ENCODE results near the gene TUBB1. TPM values are rescaled to one million over a fixed set of nuclear protein-coding genes. Genes with fewer than 3 reads are reported as not detected.

TUBB1 gene
- total and polyA plus RNA-seq, 4 experiments from 2014 or later, result not detected

DNA sequence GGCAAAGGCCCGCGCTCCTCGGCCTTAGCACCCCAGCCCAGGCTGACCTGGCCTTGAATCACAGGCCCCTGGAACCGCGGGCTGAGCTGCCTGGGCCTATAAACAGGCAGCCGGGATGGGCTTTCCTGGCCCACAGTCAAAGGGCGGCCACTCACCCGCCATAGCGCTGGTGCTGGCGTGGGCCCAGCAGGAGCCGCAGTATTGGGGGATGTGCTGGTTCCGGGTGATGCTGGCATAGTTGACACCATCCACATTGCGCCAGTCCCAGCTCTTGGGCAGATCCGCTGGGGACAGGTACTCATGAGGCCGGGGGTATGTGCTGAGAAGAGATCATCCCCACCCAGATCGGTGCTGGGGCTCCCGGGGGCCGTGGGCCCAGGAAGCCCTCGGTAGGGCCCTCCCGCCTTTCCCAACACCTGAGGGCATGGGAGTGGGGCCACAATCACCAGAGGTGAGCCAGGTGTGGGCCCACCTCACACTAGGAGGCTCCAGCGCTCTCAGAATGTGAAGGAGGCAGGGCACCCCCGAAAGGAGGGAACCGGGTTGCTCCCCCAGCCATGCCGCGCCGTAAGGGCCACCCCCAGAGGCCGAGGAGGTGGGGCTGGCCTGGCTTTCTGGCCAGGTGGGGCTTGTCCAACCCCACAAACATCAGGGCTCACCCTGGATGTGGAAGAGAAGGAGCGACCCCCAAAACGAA is 12.9 kb upstream of the TUBB1 start:
- Histone ChIP-seq H3K27ac (ENCODE audit: low read depth, low read length) (peak overlapping the region; percentile 62), H3K4me1 (ENCODE audit: insufficient read depth, low read length) (peaks cover 37% of the 10 kb centered on the region), H3K4me3 (ENCODE audit: low read length in 2 of 2) (peak overlapping the region; percentile 3 to 52), H3K9me3 (ENCODE audit: control insufficient read depth in 1 of 2, low read length in 2 of 2) (no peaks in the 10 kb centered on the region), H3K27me3 (ENCODE audit: insufficient read depth, low read length) (no peaks in the 10 kb centered on the region), H3K36me3 (ENCODE audit: insufficient read depth, low read length) (peaks cover 3% of the 10 kb centered on the region)
- Mint-ChIP-seq H3K36me3 (peaks cover 0 to 8% of the 10 kb centered on the region in 2 donors), H3K4me3 (peak overlapping the region; percentile 72 to 83 (median 77)), H3K27ac (peak overlapping the region in 5 of 7 donors; percentile 29 to 89 (median 63)), H3K4me1 (peaks cover 24 to 48% (median 35%) of the 10 kb centered on the region in 4 donors), H3K27me3 (no peaks in the 10 kb centered on the region), H3K9me3 (no peaks in the 10 kb centered on the region)
- DNase-seq, result no peak
- ChIA-PET POLR2A (ENCODE audit: partially characterized antibody) (interaction anchor here (1.2 to 3.3 kb wide), 4 partner anchors 17 to 37 kb away, joined by 3 to 23 read pairs (median 5); partner anchors contain the start of gene ATP5F1E), CTCF (ENCODE audit: partially characterized antibody) (interaction anchor here (0.8 kb wide), 1 partner anchor 25 kb away, joined by 3 read pairs; the partner anchor contains the start of gene ATP5F1E)
- intact Hi-C loops (cut with micrococcal nuclease), result loop anchor here (2.0 kb wide), 1 partner anchor 26 kb away; the partner anchor contains the start of gene NELFCD

DNA sequence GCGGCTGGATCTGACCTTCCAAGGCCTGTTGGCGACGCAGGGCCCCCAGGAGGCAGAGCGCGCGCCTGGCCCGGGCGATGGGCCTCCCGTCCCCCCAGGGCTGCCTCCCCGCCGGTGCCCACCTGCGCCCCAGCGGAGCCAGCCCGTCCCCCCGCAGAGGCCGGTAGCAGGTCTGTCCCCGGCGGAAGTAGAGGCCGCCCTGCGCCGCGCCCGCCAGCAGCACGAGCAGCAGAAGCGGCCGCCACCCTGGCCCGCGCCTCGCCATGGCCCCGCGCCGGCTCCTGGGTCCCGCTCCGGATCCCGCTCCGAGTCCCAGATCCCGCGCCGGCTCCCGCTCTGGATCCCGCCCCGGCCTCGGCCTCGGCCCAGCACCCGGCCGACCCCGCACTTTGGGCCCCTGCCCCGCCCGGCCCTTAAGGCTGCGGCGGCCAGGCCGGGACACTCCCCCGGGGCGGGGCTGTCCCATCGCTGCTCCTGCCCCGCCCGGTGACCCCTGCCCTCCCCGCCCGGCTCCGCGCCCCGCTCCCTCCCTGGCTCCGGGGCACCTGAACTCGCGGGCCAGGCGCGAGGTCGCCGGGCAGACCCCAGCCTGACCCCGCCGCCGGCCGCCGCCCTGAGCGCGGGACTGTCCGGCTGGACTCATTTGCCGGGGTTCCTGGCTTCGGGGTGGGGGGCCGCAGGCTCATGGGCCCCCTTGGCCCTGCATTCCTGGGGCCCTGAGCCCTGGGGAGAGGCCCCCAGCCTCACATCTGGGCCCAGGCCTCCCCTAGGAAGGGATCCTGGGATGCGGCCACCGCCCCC is 12.2 kb upstream of the TUBB1 start, which contains the start of gene CTSZ:
TSS of gene CTSZ (minus strand) at position 391 of the 801 bp plus-strand sequence. CDS start at position 265, 126 bp downstream.
- POLR2A ChIA-PET (ENCODE audit: partially characterized antibody), result interaction anchor here (3.3 kb wide), 1 partner anchor 25 kb away, joined by 23 read pairs; the partner anchor contains the start of gene ATP5F1E
- peaks cover 37% of the 10 kb centered on the region for H3K4me1 ChIP-seq (ENCODE audit: insufficient read depth, low read length)

DNA sequence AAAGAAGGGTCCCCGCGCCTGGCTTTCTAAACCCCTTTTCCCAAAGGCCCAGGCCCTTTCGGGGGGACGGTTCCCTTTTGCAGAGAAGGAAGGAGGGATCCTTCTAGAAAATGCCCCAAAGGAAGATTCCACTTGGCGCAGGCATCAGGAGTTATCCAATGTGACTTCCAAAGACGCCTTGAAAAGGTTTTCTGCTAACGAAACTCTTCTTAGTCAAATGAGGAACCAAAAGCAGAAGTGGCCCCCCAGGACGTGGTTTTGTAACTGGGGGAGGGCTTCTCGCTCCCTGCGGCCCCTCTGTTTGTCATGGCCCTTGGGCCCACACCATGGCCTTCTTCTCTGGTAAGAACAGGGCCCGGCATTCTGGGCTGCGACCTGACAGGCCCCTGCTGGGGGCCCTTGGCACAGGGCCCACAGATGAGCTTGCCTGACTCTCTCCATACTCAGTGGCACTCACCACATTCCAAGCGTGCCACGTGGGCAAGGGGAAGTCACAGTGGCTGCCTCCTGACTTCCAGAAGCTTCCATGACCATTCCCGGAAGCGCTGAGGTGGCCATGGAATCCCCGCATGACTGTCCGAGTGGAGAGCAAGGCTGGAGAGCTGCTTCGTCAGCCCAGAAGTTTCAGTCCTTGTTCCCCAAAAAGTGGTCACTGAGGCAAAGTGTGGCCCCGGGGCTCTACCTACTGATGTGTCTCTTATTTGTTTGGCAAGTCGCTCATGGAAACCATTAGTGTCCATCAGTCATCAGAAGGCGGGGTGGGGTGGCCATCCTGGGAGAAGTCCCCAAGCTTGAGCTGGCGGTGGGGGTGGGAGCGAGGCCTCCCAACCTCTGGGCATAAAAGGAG is 11.3 kb upstream of the TUBB1 start:
- H3K27ac Mint-ChIP-seq, result peak overlapping the region in 2 of 7 donors; percentile 68 to 70
- Histone ChIP-seq H3K4me3 (ENCODE audit: low read length in 2 of 2) (peak overlapping the region in 1 of 2 donors; percentile 52), H3K4me1 (ENCODE audit: insufficient read depth, low read length) (peaks cover 37% of the 10 kb centered on the region), H3K27ac (ENCODE audit: low read depth, low read length) (no peak overlapping the region), H3K36me3 (ENCODE audit: insufficient read depth, low read length) (no peaks in the 10 kb centered on the region), H3K27me3 (ENCODE audit: insufficient read depth, low read length) (no peaks in the 10 kb centered on the region), H3K9me3 (ENCODE audit: control insufficient read depth in 1 of 2, low read length in 2 of 2) (no peaks in the 10 kb centered on the region)
- H3K36me3 Mint-ChIP-seq, result peaks cover 0 to under 1% of the 10 kb centered on the region in 2 donors
- H3K27me3 Mint-ChIP-seq, result no peaks in the 10 kb centered on the region
- H3K4me3 Mint-ChIP-seq, result peak overlapping the region; percentile 70 to 86 (median 73)
- intact Hi-C loops (cut with micrococcal nuclease), result loop anchor here (2.0 kb wide), 1 partner anchor 27 kb away; the partner anchor contains the start of gene NELFCD
- H3K4me1 Mint-ChIP-seq, result peaks cover 28 to 53% (median 33%) of the 10 kb centered on the region in 4 donors
- no peak for DNase-seq
- no peaks in the 10 kb centered on the region for H3K9me3 Mint-ChIP-seq
- POLR2A ChIA-PET (ENCODE audit: partially characterized antibody), result interaction anchor here (1.4 to 1.8 kb wide), 2 partner anchors 24 to 35 kb away, joined by 4 to 8 read pairs; partner anchors contain the start of genes ATP5F1E and PRELID3B
- CTCF ChIA-PET (ENCODE audit: partially characterized antibody), result no interaction called here

More for the DNA sequence above, 12.2 kb upstream of the TUBB1 start, which contains the start of gene CTSZ:
- intact Hi-C loops (cut with micrococcal nuclease), result loop anchor here (2.0 kb wide), 1 partner anchor 26 kb away; the partner anchor contains the start of gene NELFCD
- peak in 3 of 5 donors; percentile 18 to 53 (median 36) for DNase-seq
- Mint-ChIP-seq H3K36me3 (peaks cover 0 to 6% of the 10 kb centered on the region in 2 donors), H3K4me1 (peaks cover 27 to 54% (median 36%) of the 10 kb centered on the region in 4 donors), H3K27me3 (no peaks in the 10 kb centered on the region), H3K9me3 (no peaks in the 10 kb centered on the region), H3K27ac (peak within 1 kb of the TSS in 5 of 7 donors; percentile 29 to 89 (median 68)), H3K4me3 (peak within 1 kb of the TSS; percentile 72 to 86 (median 81))
- Histone ChIP-seq H3K4me3 (ENCODE audit: low read length in 2 of 2) (peak within 1 kb of the TSS; percentile 3 to 52), H3K27me3 (ENCODE audit: insufficient read depth, low read length) (no peaks in the 10 kb centered on the region), H3K9me3 (ENCODE audit: control insufficient read depth in 1 of 2, low read length in 2 of 2) (no peaks in the 10 kb centered on the region), H3K36me3 (ENCODE audit: insufficient read depth, low read length) (no peaks in the 10 kb centered on the region), H3K27ac (ENCODE audit: low read depth, low read length) (peak within 1 kb of the TSS; percentile 62)
- CTCF ChIA-PET (ENCODE audit: partially characterized antibody), result no interaction called here

DNA sequence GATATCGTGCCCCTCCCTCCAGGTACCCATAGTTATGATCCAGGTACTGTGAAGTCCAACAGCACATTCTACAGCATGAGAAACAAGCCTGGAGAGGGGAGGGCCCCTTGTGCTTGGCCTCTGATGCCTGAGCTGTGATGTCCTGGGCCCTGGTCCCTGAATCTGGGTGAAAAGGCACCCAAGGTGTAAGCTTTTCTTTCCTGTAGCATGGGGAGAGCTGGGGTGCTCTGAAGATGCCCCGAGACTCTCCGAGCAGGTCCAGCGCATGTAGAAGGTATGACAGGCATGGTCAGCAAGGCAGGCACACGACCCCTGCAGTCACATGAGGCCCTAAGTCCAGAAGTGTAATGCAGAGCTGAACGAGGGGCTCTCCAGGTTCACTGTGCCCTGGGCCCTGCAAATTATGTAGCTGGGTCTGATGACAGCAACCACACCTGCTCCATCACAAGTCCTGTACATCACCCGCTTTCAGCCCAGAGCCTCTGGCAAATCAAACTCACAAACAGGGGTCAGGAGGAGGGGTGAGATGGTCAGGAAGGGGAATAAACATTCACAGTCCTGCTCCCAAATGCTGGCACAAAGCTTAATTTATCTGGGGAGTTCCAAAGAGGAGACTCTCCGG is 10.4 kb upstream of the TUBB1 start:
- POLR2A ChIA-PET (ENCODE audit: partially characterized antibody), result interaction anchor here (1.4 to 1.8 kb wide), 2 partner anchors 23 to 34 kb away, joined by 4 to 8 read pairs; partner anchors contain the start of genes ATP5F1E and PRELID3B
- H3K27me3 Mint-ChIP-seq, result no peaks in the 10 kb centered on the region
- no peaks in the 10 kb centered on the region for H3K9me3 ChIP-seq (ENCODE audit: control insufficient read depth in 1 of 2, low read length in 2 of 2)
- H3K36me3 ChIP-seq (ENCODE audit: insufficient read depth, low read length), result no peaks in the 10 kb centered on the region
- peaks cover 43% of the 10 kb centered on the region for H3K4me1 ChIP-seq (ENCODE audit: insufficient read depth, low read length)
- peak overlapping the region in 1 of 8 donors; percentile 20 for H3K4me3 Mint-ChIP-seq
- H3K36me3 Mint-ChIP-seq, result no peaks in the 10 kb centered on the region
- no peak for DNase-seq
- H3K9me3 Mint-ChIP-seq, result no peaks in the 10 kb centered on the region
- H3K4me1 Mint-ChIP-seq, result peaks cover 30 to 52% (median 36%) of the 10 kb centered on the region in 4 donors
- no peaks in the 10 kb centered on the region for H3K27me3 ChIP-seq (ENCODE audit: insufficient read depth, low read length)
- no peak overlapping the region for H3K4me3 ChIP-seq (ENCODE audit: low read length in 2 of 2)
- H3K27ac ChIP-seq (ENCODE audit: low read depth, low read length), result no peak overlapping the region
- intact Hi-C loops (cut with micrococcal nuclease), result no loop called here
- H3K27ac Mint-ChIP-seq, result no peak overlapping the region
- CTCF ChIA-PET (ENCODE audit: partially characterized antibody), result interaction anchor here (1.0 kb wide), 1 partner anchor 24 kb away, joined by 3 read pairs; the partner anchor contains the start of gene ATP5F1E

DNA sequence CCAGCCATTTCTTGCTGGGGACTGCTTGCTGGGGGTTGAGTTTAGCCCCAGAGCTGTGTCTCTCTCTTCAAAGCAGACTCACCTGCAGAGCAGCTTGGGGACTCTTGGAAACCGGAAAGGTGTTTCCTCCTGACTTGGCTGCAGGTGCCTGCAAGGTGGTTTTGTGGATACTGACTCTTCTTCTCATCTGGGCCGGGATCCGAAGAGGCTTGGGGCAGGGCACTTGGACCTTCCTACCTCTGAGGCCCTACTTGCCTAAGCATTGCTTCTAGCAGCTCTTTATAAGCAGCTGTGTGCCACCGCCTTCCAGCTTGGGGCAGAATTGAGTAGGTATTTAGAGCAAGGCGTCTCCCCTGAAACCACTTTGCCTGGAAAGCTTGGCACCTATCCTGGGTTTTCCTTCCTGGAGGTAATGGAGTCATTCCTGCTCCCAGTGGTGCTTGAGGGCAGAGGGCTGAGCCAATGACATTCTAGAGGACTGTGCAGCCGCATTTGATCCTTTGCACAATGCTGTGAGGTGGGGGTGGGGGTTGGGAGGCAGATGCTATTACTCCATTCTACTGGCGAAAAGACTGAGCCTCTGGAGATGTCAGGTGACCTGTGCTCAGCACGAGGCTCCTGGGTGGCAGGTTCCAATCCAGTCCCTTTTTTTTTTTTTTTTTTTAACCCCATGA is 8.8 kb upstream of the TUBB1 start:
- no peak overlapping the region for H3K27ac ChIP-seq (ENCODE audit: low read depth, low read length)
- CTCF ChIA-PET (ENCODE audit: partially characterized antibody), result no interaction called here
- no peak for DNase-seq
- no peak overlapping the region for H3K4me3 Mint-ChIP-seq
- POLR2A ChIA-PET (ENCODE audit: partially characterized antibody), result interaction anchor here (1.7 to 1.8 kb wide), 2 partner anchors 19 to 22 kb away, joined by 3 to 6 read pairs; partner anchors contain the start of gene ATP5F1E
- no peaks in the 10 kb centered on the region for H3K9me3 Mint-ChIP-seq
- H3K36me3 ChIP-seq (ENCODE audit: insufficient read depth, low read length), result no peaks in the 10 kb centered on the region
- no peaks in the 10 kb centered on the region for H3K9me3 ChIP-seq (ENCODE audit: control insufficient read depth in 1 of 2, low read length in 2 of 2)
- no peaks in the 10 kb centered on the region for H3K27me3 Mint-ChIP-seq
- no peaks in the 10 kb centered on the region for H3K36me3 Mint-ChIP-seq
- H3K4me3 ChIP-seq (ENCODE audit: low read length in 2 of 2), result no peak overlapping the region
- H3K4me1 Mint-ChIP-seq, result peaks cover 22 to 44% (median 29%) of the 10 kb centered on the region in 4 donors
- H3K27ac Mint-ChIP-seq, result peak overlapping the region in 1 of 7 donors; percentile 11
- peaks cover 40% of the 10 kb centered on the region for H3K4me1 ChIP-seq (ENCODE audit: insufficient read depth, low read length)
- intact Hi-C loops (cut with micrococcal nuclease), result no loop called here
- H3K27me3 ChIP-seq (ENCODE audit: insufficient read depth, low read length), result no peaks in the 10 kb centered on the region
